ENCODE results near the gene GAS7. TPM values are rescaled to one million over a fixed set of nuclear protein-coding genes. Genes with fewer than 3 reads are reported as not detected.
"Not testable (repeated sequence)": the region's sequence is repeated elsewhere in the genome, so short reads cannot be mapped to it uniquely, and the experiment has no call there.

GAS7 gene
- total and polyA plus RNA-seq, 8 donors: 4.1 to 185 (median 30.5) TPM

- peak overlapping the region in 1 of 5 donors; percentile 51 for H3K27ac ChIP-seq
- H3K36me3 ChIP-seq: no peaks in the 10 kb centered on the region
- DNase-seq: no peak
- H3K27me3 ChIP-seq: no peaks in the 10 kb centered on the region
- no peaks in the 10 kb centered on the region for H3K9me3 ChIP-seq
- WGBS, 5 donors: 59 to 66% (median 63%) methylated on average over 5 to 9 of the region's 9 CpGs
- H3K4me1 ChIP-seq: peaks cover 0 to 45% (median 10%) of the 10 kb centered on the region in 4 donors
- H3K4me3 ChIP-seq: no peak overlapping the region
- TF ChIP-seq POLR2AphosphoS5 (IDR thresholded peaks at IDR 0.05) (no peak), CTCF (IDR thresholded peaks at IDR 0.05) (no peak), POLR2A (IDR thresholded peaks at IDR 0.05) (no peak), EP300 (IDR thresholded peaks at IDR 0.05) (no peak)
- intact Hi-C loops (cut with DNase I; ENCODE audit: low total_unique reads): no loop called here
These were observed 178.4 kb downstream of the GAS7 start for GRCh38 chr17:10019941-10020451.

- Histone ChIP-seq H3K27me3 (no peaks in the 10 kb centered on the region), H3K27ac (peak overlapping the region in 3 of 5 donors; percentile 38 to 64 (median 60)), H3K36me3 (no peaks in the 10 kb centered on the region), H3K9me3 (no peaks in the 10 kb centered on the region), H3K4me1 (peaks cover 0 to 49% (median 10%) of the 10 kb centered on the region in 4 donors), H3K4me3 (no peak overlapping the region)
- WGBS, 5 donors: 47 to 53% (median 50%) methylated on average over 7 of the region's 7 CpGs
- DNase-seq: peak in 1 of 2 donors; percentile 60
- no peak for TF ChIP-seq CTCF (IDR thresholded peaks at IDR 0.05)
- TF ChIP-seq POLR2AphosphoS5 (IDR thresholded peaks at IDR 0.05): no peak
- no peak for TF ChIP-seq EP300 (IDR thresholded peaks at IDR 0.05)
- TF ChIP-seq POLR2A (IDR thresholded peaks at IDR 0.05): no peak
- intact Hi-C loops (cut with DNase I; ENCODE audit: low total_unique reads): no loop called here
These were observed 179.9 kb downstream of the GAS7 start for GRCh38 chr17:10018461-10018891.

- DNase-seq; intact Hi-C loops (cut with DNase I; ENCODE audit: low total_unique reads); H3K9me3 ChIP-seq; H3K4me3 ChIP-seq; H3K36me3 ChIP-seq; H3K27me3 ChIP-seq: not testable (repeated sequence)
- 90 to 94% (median 93%) methylated on average over 14 of the region's 14 CpGs for WGBS, 5 donors
- H3K4me1 ChIP-seq: peaks cover 0 to 46% (median 10%) of the 10 kb centered on the region in 4 donors
- peak overlapping the region in 2 of 5 donors; percentile 60 to 64 for H3K27ac ChIP-seq
These were observed 181.3 kb downstream of the GAS7 start for GRCh38 chr17:10016958-10017570.

GRCh38 chr17:10013365-10014112, 184.9 kb downstream of the GAS7 start:
- H3K4me1 ChIP-seq: peaks cover 0 to 22% (median 0%) of the 10 kb centered on the region in 4 donors
- no peaks in the 10 kb centered on the region for H3K27me3 ChIP-seq
- 55 to 79% (median 74%) methylated on average over 9 of the region's 9 CpGs for WGBS, 5 donors
- H3K36me3 ChIP-seq: no peaks in the 10 kb centered on the region
- no peak overlapping the region for H3K4me3 ChIP-seq
- H3K9me3 ChIP-seq: no peaks in the 10 kb centered on the region
- intact Hi-C loops (cut with DNase I; ENCODE audit: low total_unique reads): no loop called here
- no peak for TF ChIP-seq EP300 (IDR thresholded peaks at IDR 0.05)
- TF ChIP-seq CTCF (IDR thresholded peaks at IDR 0.05): no peak
- no peak for TF ChIP-seq POLR2AphosphoS5 (IDR thresholded peaks at IDR 0.05)
- no peak for TF ChIP-seq POLR2A (IDR thresholded peaks at IDR 0.05)
- H3K27ac ChIP-seq: peak overlapping the region in 2 of 5 donors; percentile 33 to 43
- no peak for DNase-seq

All from stomach (tissue), 9 donors.